Measurements from ENCODE around the gene CACNB4.
"Not testable (repeated sequence)": the region's sequence is repeated elsewhere in the genome, so short reads cannot be mapped to it uniquely, and the experiment has no call there.

CACNB4 gene

GRCh38 chr2:152019732-152020131 is 79.1 kb downstream of the CACNB4 start:
- no peak for DNase-seq

GRCh38 chr2:152016181-152017120 is 82.4 kb downstream of the CACNB4 start:
- no peak for DNase-seq

GRCh38 chr2:152015552-152015951 is 83.3 kb downstream of the CACNB4 start:
- DNase-seq: no peak

GRCh38 chr2:152012697-152013096 is 86.1 kb downstream of the CACNB4 start:
- no peak for DNase-seq

GRCh38 chr2:152011724-152012123 is 87.1 kb downstream of the CACNB4 start:
- no peak for DNase-seq

- DNase-seq: no peak
These were observed 93.2 kb downstream of the CACNB4 start for GRCh38 chr2:152005607-152006006.

GRCh38 chr2:152003283-152003682 is 95.6 kb downstream of the CACNB4 start:
- not testable (repeated sequence) for DNase-seq

GRCh38 chr2:151999053-151999452 is 99.8 kb downstream of the CACNB4 start:
- peak in 6 of 14 donors; percentile 2 to 20 (median 12) for DNase-seq

GRCh38 chr2:151996243-151997003 is 102.4 kb downstream of the CACNB4 start:
- DNase-seq: no peak

- no peak for DNase-seq
These were observed 103.7 kb downstream of the CACNB4 start for GRCh38 chr2:151995161-151995557.

GRCh38 chr2:151994178-151994577 is 104.7 kb downstream of the CACNB4 start:
- DNase-seq: not testable (repeated sequence)

GRCh38 chr2:151991010-151991409 is 107.8 kb downstream of the CACNB4 start:
- no peak for DNase-seq

- no peak for DNase-seq
These were observed 109.5 kb downstream of the CACNB4 start for GRCh38 chr2:151989378-151989777.

- no peak for DNase-seq
These were observed 111.4 kb downstream of the CACNB4 start for GRCh38 chr2:151987484-151987883.

GRCh38 chr2:151984424-151985083 is 114.3 kb downstream of the CACNB4 start:
- DNase-seq: no peak

GRCh38 chr2:151983221-151983620 is 115.6 kb downstream of the CACNB4 start:
- DNase-seq: no peak

GRCh38 chr2:151981886-151982285 is 117.0 kb downstream of the CACNB4 start:
- DNase-seq: no peak

GRCh38 chr2:151979694-151980093 is 119.2 kb downstream of the CACNB4 start:
- no peak for DNase-seq

GRCh38 chr2:151978709-151979108 is 120.1 kb downstream of the CACNB4 start:
- DNase-seq: peak in 2 of 14 donors; percentile 56 to 98

GRCh38 chr2:151977631-151978030 is 121.2 kb downstream of the CACNB4 start:
- DNase-seq: peak in 1 of 14 donors; percentile 71

GRCh38 chr2:151976945-151977353 is 121.9 kb downstream of the CACNB4 start:
- no peak for DNase-seq

- no peak for DNase-seq
These were observed 123.1 kb downstream of the CACNB4 start for GRCh38 chr2:151975460-151976414.
